Prostate gland (tissue), 2 donors: ENCODE data around the gene PDE1C. TPM values are rescaled to one million over a fixed set of nuclear protein-coding genes. Genes with fewer than 3 reads are reported as not detected.

Source experiments
- DNase-seq: peaks from one replicate; pipeline ENCODE4 v3.0.0-alpha.2; 2019; ENCODE audit warnings: low spot score
- H3K27ac ChIP-seq, 2 donors: fragments of 200-600 bp; sonication (generic); 2 replicates each; pipeline ENCODE4 v1.5.1; 2017 to 2019
- H3K27me3 ChIP-seq: fragments of 200-600 bp; sonication (generic); replicated peaks from 2 replicates; pipeline ENCODE4 v1.5.1; 2019; ENCODE audit not compliant: insufficient read depth
- H3K36me3 ChIP-seq, 2 donors: fragments of 200-600 bp; sonication (generic); 1 replicate in 1 of 2; 2 replicates in 1 of 2; pipeline versions ENCODE4 v1.5.1 to v1.8.1; 2017 to 2019
- H3K4me1 ChIP-seq: fragments of 200-600 bp; sonication (generic); replicated peaks from 2 replicates; pipeline ENCODE4 v1.5.1; 2019
- H3K4me3 ChIP-seq, 2 donors: fragments of 200-600 bp; sonication (generic); 2 replicates each; pipeline ENCODE4 v1.5.1; 2017 to 2019
- H3K9me3 ChIP-seq: fragments of 200-600 bp; sonication (generic); 2 replicates; pipeline ENCODE4 v1.5.1; 2017
- POLR2A ChIP-seq: fragments of 450-650 bp; IDR thresholded peaks from one replicate; pipeline ENCODE4 v1.6.1; 2016; ENCODE audit warnings: antibody characterized with exemption, mild to moderate bottlenecking
- POLR2AphosphoS5 ChIP-seq: sonication (generic); formaldehyde crosslinking; IDR thresholded peaks from one replicate; pipeline ENCODE4 v1.6.1; 2017; ENCODE audit warnings: antibody characterized with exemption
- WGBS: methylation state at CpG from one replicate; pipeline ENCODE4 v1.1.5; 2018; 5-methylcytosine and 5-hydroxymethylcytosine counted together
- intact Hi-C: fragments of 100-400 bp; cut with DNase I; formaldehyde crosslinking; loops from one replicate; pipeline ENCODE4 v1.14.2; 2022
- total RNA-seq, 2 donors: library from RNA; depleted of rRNA; stranded (reverse); fragments of >200 nt; gene quantifications; one replicate each; pipeline ENCODE4 v1.1.0, GENCODE V29; 2016
- TF ChIP-seq, protein P1 (sequence below), 4 experiments: fragments of 200-600 bp in 2 of 4; fragments of 450-650 bp in 2 of 4; sonication (generic) in 2 of 4; IDR thresholded peaks; 1 replicate in 3 of 4; 2 replicates in 1 of 4; pipeline ENCODE4 v1.5.1; 2016 to 2019; ENCODE audit warnings: antibody characterized with exemption in 4 of 4, mild to moderate bottlenecking in 2 of 4, moderate library complexity in 2 of 4

PDE1C gene
- total RNA-seq, 2 donors from 2014 or later: 2.4 to 4.2 TPM

DNA sequence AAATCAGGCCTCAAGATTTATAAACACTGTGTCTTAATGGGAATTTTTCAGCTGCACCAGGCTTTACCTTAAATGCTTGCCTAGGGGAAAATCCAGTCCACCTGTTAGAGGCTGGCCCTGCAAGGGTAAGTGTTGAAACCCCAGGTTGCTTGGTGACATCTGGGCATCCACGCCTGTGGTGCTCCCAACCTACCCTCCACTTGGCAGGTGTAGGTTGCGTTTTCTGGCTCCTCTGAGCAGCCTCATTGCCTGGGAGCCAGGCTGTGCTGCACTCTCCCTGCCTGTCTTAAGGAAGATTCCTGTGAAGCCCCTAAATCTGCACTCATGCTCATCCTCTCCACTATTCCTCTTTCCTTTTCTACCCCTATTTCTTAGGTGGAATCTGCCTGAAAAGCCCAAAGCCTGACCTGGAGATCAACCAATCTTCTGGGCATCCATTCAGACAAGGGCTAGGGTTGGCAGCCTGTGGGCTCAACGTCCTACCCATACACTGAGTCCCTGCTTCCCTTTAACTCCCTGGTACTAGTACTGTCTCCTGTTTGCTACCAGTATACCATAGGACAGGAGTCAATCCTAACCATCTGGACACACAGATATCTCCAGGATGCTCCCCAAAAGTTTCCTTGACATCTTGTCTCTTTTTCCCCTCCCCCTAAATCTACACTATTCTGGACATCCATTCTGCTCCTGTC lies 150.4 kb downstream of the PDE1C start:
- TF ChIP-seq, protein P1, sequence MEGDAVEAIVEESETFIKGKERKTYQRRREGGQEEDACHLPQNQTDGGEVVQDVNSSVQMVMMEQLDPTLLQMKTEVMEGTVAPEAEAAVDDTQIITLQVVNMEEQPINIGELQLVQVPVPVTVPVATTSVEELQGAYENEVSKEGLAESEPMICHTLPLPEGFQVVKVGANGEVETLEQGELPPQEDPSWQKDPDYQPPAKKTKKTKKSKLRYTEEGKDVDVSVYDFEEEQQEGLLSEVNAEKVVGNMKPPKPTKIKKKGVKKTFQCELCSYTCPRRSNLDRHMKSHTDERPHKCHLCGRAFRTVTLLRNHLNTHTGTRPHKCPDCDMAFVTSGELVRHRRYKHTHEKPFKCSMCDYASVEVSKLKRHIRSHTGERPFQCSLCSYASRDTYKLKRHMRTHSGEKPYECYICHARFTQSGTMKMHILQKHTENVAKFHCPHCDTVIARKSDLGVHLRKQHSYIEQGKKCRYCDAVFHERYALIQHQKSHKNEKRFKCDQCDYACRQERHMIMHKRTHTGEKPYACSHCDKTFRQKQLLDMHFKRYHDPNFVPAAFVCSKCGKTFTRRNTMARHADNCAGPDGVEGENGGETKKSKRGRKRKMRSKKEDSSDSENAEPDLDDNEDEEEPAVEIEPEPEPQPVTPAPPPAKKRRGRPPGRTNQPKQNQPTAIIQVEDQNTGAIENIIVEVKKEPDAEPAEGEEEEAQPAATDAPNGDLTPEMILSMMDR (IDR thresholded peaks at IDR 0.05): no peak
- TF ChIP-seq POLR2A: no peak
- TF ChIP-seq POLR2AphosphoS5: no peak
- no peak overlapping the region for H3K4me3 ChIP-seq
- WGBS: 88% methylated on average over 3 of the region's 3 CpGs
- no peak overlapping the region for H3K27ac ChIP-seq
- H3K27me3 ChIP-seq: no peaks in the 10 kb centered on the region
- intact Hi-C loops: no loop called here
- H3K4me1 ChIP-seq: no peaks in the 10 kb centered on the region
- no peaks in the 10 kb centered on the region for H3K9me3 ChIP-seq
- no peaks in the 10 kb centered on the region for H3K36me3 ChIP-seq
- no peak for DNase-seq

DNA sequence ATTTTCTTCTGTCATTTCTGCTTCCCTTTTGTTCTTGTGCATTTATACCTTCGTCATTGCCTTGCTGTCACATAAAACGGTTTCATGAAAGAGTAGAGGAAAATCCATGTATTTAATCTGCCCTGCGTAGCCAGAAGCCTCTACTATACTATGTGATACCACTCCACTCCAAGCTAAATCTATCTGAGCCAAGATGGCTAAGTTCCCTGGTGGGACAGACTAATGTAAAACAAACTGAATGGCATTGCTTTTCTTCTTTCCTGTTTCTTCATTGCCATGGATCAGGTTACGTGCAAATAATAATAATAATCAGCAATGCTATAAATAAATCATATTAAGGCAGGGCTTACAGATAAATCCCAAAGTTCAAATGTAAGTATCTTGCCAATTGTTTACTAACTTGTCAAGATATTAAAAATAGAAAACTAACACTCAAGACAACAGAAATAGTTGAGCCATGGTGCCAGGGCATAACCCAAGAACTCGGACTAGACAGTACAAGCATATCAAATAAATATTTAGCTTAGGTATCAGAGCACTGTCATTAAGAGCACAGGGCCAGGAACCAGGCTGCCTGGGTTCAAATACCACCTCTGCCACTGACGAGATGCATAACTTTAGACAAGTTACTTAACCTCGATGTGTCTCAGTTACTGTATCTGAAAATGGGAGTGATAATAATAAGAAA lies 151.4 kb downstream of the PDE1C start:
- no peaks in the 10 kb centered on the region for H3K27me3 ChIP-seq
- no peaks in the 10 kb centered on the region for H3K36me3 ChIP-seq
- no peak overlapping the region for H3K27ac ChIP-seq
- TF ChIP-seq POLR2A: no peak
- TF ChIP-seq, protein P1 (IDR thresholded peaks at IDR 0.05): no peak
- no peak for TF ChIP-seq POLR2AphosphoS5
- H3K9me3 ChIP-seq: no peaks in the 10 kb centered on the region
- intact Hi-C loops: no loop called here
- no peak for DNase-seq
- WGBS: 69% methylated on average over 7 of the region's 7 CpGs
- H3K4me1 ChIP-seq: no peaks in the 10 kb centered on the region
- H3K4me3 ChIP-seq: no peak overlapping the region

DNA sequence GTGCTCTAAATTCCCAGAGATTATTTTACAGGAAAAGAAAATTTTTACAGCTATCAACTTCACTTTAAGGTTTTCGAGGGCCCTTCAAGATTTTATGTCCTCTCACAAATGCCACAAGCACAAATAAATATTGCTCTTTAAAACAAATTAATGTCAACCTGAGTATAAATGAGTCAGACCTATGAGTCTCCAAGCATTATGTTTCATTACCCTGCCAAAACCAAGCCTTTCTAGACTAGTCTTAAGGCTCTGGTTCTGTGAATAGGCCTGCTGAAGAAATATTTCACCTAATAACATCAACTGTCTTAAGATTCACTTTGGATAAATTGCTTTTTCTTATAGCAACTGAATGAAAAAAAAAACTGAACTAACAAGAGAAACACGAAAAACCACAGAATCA lies 153.0 kb downstream of the PDE1C start:
- H3K4me1 ChIP-seq: no peaks in the 10 kb centered on the region
- TF ChIP-seq POLR2A (no peak), POLR2AphosphoS5 (no peak)
- TF ChIP-seq, protein P1 (IDR thresholded peaks at IDR 0.05): no peak
- H3K27ac ChIP-seq: no peak overlapping the region
- H3K27me3 ChIP-seq: no peaks in the 10 kb centered on the region
- 53% methylated on average over 2 of the region's 2 CpGs for WGBS
- no peaks in the 10 kb centered on the region for H3K36me3 ChIP-seq
- H3K9me3 ChIP-seq: no peaks in the 10 kb centered on the region
- intact Hi-C loops: no loop called here
- H3K4me3 ChIP-seq: no peak overlapping the region
- DNase-seq: no peak

DNA sequence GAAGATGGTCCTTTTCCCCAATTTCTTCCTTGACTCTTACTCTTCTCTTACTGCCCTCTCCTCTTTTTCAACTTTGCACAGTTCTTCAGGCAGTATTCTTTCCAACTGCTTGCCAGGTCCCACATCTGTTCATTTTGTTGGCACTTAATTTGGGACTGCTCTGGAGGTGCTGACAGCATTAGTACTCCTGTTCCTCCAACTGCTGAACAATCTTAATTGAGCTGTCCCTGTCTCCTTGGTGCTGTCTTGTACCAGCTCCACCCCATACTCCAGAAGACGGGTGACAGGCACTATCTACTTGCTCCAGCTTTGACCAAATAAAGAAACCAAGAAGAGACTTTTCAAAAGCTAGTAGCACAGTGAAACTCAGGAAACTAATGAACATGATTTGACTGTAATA lies 160.0 kb downstream of the PDE1C start:
- WGBS: 82% methylated on average over 1 of the region's 1 CpG
- TF ChIP-seq POLR2AphosphoS5: no peak
- TF ChIP-seq POLR2A: no peak
- intact Hi-C loops: no loop called here

DNA sequence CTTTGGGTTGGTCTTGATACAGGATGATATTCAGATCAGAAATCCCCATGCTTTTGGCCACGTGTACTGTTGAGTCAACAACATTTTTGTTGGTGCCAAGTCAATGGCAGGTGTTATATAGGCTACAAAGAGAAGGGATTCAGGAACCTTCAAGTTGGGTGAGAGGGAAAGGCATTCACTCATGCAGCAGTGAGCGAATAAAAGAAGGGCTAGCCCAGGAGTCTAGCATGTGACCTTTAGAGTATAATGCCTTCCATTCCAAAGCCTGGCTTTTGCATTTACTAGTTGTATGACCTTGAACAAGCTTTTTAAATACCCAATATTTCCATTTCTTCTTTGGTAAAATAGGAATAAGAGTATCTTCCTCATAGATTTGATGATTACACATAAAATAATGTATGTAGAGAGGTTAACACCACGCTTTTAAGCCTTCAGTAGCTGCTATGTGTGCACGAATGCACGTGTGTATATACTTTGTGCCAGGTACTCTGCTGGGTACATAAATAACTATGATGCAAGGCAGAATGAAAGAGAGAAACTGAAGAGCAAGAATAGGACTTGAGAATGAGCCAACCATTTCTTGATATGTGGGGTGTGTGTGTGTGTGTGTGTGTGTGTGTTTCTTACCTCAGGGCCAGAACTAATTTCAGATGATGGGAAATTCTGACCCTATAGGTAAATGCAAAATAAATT lies 163.6 kb downstream of the PDE1C start:
- Histone ChIP-seq H3K36me3 (no peaks in the 10 kb centered on the region), H3K4me3 (no peak overlapping the region), H3K4me1 (no peaks in the 10 kb centered on the region), H3K27ac (no peak overlapping the region), H3K9me3 (no peaks in the 10 kb centered on the region), H3K27me3 (no peaks in the 10 kb centered on the region)
- TF ChIP-seq, protein P1 (IDR thresholded peaks at IDR 0.05): no peak
- TF ChIP-seq POLR2A (no peak), POLR2AphosphoS5 (no peak)
- WGBS: 74% methylated on average over 5 of the region's 5 CpGs
- DNase-seq: no peak
- intact Hi-C loops: no loop called here

More for the DNA sequence above, 160.0 kb downstream of the PDE1C start:
- DNase-seq: no peak
- H3K27ac ChIP-seq: no peak overlapping the region
- H3K36me3 ChIP-seq: no peaks in the 10 kb centered on the region
- no peaks in the 10 kb centered on the region for H3K27me3 ChIP-seq
- no peaks in the 10 kb centered on the region for H3K4me1 ChIP-seq
- H3K9me3 ChIP-seq: no peaks in the 10 kb centered on the region
- H3K4me3 ChIP-seq: no peak overlapping the region
